ENCODE measurements around the gene MARCHF6. TPM values are rescaled to one million over a fixed set of nuclear protein-coding genes. Genes with fewer than 3 reads are reported as not detected.

Gene MARCHF6
- total and polyA plus RNA-seq, 11 donors: 39.3 to 192 (median 159) TPM

GRCh38 chr5:10306114-10306513, 47.4 kb upstream of the MARCHF6 start:
- no peaks in the 10 kb centered on the region for H3K36me3 ChIP-seq
- ATAC-seq (no peak), DNase-seq (no peak)
- H3K4me3 ChIP-seq: peak overlapping the region in 2 of 12 donors; percentile 69 to 75
- H3K9me3 ChIP-seq: no peaks in the 10 kb centered on the region
- intact Hi-C loops (cut with DNase I): loop anchor here in 1 of 10 donors (2.0 kb wide), 1 partner anchor 23 kb away; no protein-coding TSS in a partner anchor
- peak overlapping the region in 3 of 12 donors; percentile 78 to 90 (median 88) for H3K27ac ChIP-seq
- H3K4me1 ChIP-seq: peaks cover 0 to 42% (median 12%) of the 10 kb centered on the region in 12 donors
- WGBS, 4 donors: 64 to 68% (median 65%) methylated on average over 5 of the region's 5 CpGs
- TF ChIP-seq, protein P1, sequence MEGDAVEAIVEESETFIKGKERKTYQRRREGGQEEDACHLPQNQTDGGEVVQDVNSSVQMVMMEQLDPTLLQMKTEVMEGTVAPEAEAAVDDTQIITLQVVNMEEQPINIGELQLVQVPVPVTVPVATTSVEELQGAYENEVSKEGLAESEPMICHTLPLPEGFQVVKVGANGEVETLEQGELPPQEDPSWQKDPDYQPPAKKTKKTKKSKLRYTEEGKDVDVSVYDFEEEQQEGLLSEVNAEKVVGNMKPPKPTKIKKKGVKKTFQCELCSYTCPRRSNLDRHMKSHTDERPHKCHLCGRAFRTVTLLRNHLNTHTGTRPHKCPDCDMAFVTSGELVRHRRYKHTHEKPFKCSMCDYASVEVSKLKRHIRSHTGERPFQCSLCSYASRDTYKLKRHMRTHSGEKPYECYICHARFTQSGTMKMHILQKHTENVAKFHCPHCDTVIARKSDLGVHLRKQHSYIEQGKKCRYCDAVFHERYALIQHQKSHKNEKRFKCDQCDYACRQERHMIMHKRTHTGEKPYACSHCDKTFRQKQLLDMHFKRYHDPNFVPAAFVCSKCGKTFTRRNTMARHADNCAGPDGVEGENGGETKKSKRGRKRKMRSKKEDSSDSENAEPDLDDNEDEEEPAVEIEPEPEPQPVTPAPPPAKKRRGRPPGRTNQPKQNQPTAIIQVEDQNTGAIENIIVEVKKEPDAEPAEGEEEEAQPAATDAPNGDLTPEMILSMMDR (IDR thresholded peaks at IDR 0.05): no peak
- no peaks in the 10 kb centered on the region for H3K27me3 ChIP-seq

DNA sequence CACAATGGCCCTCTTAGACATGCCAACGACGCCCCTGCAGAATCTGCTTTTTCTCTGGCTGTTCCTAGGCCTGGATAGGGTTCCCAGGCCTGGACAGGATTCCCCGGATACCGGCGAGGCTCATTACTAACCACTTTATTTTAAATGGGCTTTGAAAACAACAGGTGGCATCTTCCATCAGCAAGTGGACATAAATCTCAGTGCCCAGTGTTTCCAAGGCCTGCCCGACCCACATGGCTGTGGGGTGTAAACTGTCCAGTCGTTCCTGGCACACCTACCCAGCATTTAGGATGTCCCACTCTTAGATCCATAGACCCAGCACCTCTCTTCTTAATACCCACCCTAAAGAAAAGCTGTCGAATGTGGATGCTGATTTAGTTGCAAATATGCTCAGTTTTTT, 46.7 kb upstream of the MARCHF6 start:
- intact Hi-C loops (cut with DNase I): loop anchor here in 1 of 10 donors (2.0 kb wide), 1 partner anchor 22 kb away; no protein-coding TSS in a partner anchor
- Histone ChIP-seq H3K9me3 (no peaks in the 10 kb centered on the region), H3K27ac (peak overlapping the region in 10 of 12 donors; percentile 71 to 90 (median 81)), H3K4me1 (peaks cover 0 to 42% (median 12%) of the 10 kb centered on the region in 12 donors), H3K4me3 (peak overlapping the region in 11 of 12 donors; percentile 53 to 81 (median 67)), H3K27me3 (no peaks in the 10 kb centered on the region), H3K36me3 (no peaks in the 10 kb centered on the region)
- TF ChIP-seq POLR2A (IDR thresholded peaks at IDR 0.05): no peak
- TF ChIP-seq, protein P1 (IDR thresholded peaks at IDR 0.05): no peak
- DNase-seq (no peak), ATAC-seq (no peak)
- 45 to 56% (median 51%) methylated on average over 8 of the region's 8 CpGs for WGBS, 4 donors

- intact Hi-C loops (cut with DNase I): loop anchor here in 1 of 10 donors (2.0 kb wide), 1 partner anchor 21 kb away; no protein-coding TSS in a partner anchor
- ATAC-seq (peak; percentile 75 to 86 (median 80)), DNase-seq (peak; percentile 37 to 76 (median 52))
- Histone ChIP-seq H3K27ac (peak within 1 kb of the TSS; percentile 45 to 90 (median 81)), H3K9me3 (no peaks in the 10 kb centered on the region), H3K36me3 (no peaks in the 10 kb centered on the region), H3K27me3 (no peaks in the 10 kb centered on the region), H3K4me3 (peak within 1 kb of the TSS in 11 of 12 donors; percentile 53 to 81 (median 67)), H3K4me1 (peaks cover 0 to 39% (median 12%) of the 10 kb centered on the region in 12 donors)
- TF ChIP-seq POLR2A (IDR thresholded peaks at IDR 0.05): no peak
- TF ChIP-seq, protein P1 (IDR thresholded peaks at IDR 0.05): no peak
- WGBS, 4 donors: 3 to 5% (median 4%) methylated on average over 55 to 56 of the region's 56 CpGs
These were observed 46.0 kb upstream of the MARCHF6 start, which contains the start of gene CMBL for GRCh38 chr5:10307206-10308148. TSS of gene CMBL (minus strand) at chr5:10307902. CDS start at chr5:10290762, 17,140 bp downstream.

DNA sequence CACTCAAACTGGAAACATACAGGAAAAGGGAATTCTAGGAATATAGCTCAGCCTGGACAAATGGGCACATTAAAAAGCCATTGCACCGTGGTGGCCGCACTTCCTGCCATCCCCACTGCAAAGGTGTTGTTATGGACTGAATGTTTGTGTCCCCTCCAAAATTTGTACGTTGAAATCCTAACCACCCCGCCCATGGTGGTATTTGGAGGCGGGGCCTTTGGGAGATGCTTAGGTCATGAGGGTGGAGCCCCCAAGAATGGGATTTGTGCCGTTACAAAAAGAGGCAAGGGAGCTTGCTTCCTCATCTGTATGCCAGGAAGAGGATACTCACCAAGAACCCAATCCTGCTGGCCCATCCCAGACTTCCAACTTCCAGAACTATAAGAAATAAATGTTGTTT, 44.7 kb upstream of the MARCHF6 start:
- peaks cover 0 to 32% (median 6%) of the 10 kb centered on the region in 12 donors for H3K4me1 ChIP-seq
- no peak for TF ChIP-seq POLR2A (IDR thresholded peaks at IDR 0.05)
- TF ChIP-seq, protein P1 (IDR thresholded peaks at IDR 0.05): no peak
- intact Hi-C loops (cut with DNase I): no loop called here
- WGBS, 4 donors: 76 to 89% (median 84%) methylated on average over 6 of the region's 6 CpGs
- H3K27me3 ChIP-seq: no peaks in the 10 kb centered on the region
- ATAC-seq (no peak), DNase-seq (no peak)
- H3K9me3 ChIP-seq: no peaks in the 10 kb centered on the region
- H3K4me3 ChIP-seq: no peak overlapping the region
- no peaks in the 10 kb centered on the region for H3K36me3 ChIP-seq
- no peak overlapping the region for H3K27ac ChIP-seq

Measured in heart left ventricle (tissue), 16 donors.